ENCODE measurements around the gene QTRT2.

GRCh38 chr3:114033721-114034120 is 22.8 kb upstream of the QTRT2 start:
- TF ChIP-seq CTCF (IDR thresholded peaks at IDR 0.05 in 8 of 11, conservative IDR thresholded peaks at IDR 0.05 in 3 of 11), result no peak
- TF ChIP-seq POLR2AphosphoS5 (IDR thresholded peaks at IDR 0.05), result no peak

Measured in spleen (tissue), 7 donors.